ENCODE data around the gene ELFN1.
"Not testable (repeated sequence)": the region's sequence is repeated elsewhere in the genome, so short reads cannot be mapped to it uniquely, and the experiment has no call there.

Gene ELFN1

DNA sequence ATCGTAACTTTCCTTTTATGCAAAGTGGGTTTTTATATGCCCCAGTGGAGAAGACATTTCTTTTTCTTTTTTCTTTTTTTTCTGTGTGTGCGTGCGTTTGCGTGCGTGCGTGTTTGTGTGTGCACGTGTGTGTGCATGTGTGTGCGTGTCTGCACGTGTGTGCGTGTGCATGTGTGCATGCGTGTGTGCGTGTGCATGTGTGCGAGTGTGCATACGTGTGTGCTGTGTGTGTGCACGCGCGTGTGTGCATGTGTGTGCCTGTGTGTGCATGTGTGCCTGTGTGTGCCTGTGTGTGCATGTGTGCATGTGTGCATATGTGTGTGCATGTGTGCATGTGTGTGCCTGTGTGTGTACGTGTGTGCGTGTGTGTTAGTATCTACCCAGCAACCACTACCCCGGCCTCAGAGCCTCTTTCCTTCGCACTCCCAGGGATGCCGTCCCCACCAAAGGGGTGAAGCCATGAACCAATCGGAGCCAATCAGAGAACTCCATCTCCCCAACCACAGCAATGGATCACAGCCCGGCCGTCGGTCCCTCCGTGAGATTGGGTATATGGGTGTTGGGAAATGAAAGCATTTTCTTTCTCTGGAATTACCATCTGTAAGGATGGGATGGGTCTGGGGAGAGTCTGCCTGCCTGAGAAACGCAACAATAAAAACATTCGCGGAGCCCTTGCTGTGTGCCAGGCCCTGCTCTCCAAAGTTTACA lies 92.3 kb downstream of the ELFN1 start:
- no peak for DNase-seq

- DNase-seq, result no peak
Observed at GRCh38 chr7:1763033-1763432, 93.0 kb downstream of the ELFN1 start.

GRCh38 chr7:1763911-1764310 lies 93.8 kb downstream of the ELFN1 start:
- not testable (repeated sequence) for DNase-seq

- no peak for DNase-seq
Observed at GRCh38 chr7:1765336-1765735, 95.3 kb downstream of the ELFN1 start.

GRCh38 chr7:1767524-1767923 lies 97.4 kb downstream of the ELFN1 start:
- no peak for DNase-seq

GRCh38 chr7:1768832-1769231 lies 98.8 kb downstream of the ELFN1 start:
- DNase-seq, result no peak

DNA sequence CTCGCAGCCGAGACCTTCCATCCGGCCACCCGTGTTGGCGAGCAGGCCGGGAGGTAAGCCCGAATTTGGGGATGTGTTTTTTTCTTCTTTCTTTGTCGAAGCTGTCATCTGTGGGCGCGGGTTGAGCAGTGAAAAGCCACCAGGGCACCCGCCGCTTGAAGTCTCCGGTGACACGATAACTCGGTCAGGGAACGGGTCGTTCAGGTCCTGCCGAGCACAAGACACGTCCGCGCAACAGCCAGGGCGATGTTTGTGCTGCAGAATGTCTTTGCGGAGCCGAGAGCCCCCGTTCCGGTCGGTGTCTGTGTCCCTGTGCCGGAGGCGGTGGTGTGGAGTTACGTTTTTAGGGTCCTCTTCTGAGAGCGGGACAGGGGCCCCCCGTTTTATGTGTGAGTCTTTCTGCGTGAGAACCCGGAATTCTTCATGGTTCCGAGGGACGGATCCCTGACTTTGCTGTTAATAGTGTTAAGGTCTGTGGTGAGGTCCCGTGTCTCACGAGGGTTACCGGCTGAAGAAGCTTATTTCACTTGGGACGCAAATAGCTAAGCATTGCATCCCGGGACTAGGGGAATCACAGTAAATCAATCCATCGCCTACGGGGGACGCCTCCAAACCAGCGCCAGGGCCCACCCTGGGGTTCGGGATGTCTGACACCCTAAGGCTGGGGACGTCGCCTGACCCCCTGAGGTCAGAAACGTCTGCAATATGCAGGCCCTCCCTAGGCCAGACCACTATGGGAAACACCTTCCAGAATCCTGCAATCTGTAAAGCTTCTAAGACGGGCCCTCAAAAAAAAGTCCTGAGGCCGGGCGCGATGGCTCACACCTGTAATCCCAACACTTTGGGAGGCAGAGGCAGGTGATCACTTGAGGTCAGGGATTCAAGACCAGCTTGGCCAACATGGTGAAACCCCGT lies 99.5 kb downstream of the ELFN1 start:
- DNase-seq, result no peak

- DNase-seq, result no peak
Observed at GRCh38 chr7:1770331-1770730, 100.3 kb downstream of the ELFN1 start.

DNA sequence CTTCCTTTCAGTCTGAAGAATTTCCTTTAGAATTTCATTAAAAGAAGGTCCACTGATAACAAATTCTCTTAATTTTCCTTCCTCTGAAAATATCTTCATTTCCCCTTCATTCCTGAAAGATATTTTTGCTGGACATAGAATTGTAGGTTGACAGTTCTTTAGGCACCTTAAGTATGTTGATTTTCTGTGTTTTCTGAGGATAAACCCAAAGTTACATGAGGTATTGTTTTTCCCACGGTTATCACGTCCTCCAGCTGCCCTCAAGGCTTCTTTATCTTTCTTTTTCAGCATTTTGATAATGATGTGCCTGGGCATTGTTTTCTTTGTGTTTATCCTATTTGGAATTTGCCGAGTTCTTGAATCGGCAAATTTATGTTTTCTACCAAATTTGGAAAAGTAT lies 105.3 kb downstream of the ELFN1 start:
- no peak for DNase-seq

DNA sequence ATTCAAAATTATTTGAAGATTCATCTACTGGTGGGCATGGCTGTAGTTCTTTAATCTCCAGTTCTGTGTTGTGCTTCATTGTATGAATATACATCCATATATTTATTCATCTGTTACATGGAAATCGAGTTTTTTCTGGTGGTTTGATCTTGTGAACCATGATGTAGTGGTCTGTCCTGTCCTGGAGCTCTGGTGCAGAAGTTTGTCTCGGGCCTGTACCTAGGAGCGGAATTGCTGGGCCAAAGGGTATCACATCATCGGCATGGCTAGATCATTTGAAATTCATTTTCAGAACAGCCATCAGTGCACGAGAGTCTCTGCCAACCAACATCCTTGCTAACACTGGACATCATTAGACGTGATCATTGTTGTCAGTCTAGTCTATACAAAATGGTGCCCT lies 107.0 kb downstream of the ELFN1 start:
- no peak for DNase-seq

DNA sequence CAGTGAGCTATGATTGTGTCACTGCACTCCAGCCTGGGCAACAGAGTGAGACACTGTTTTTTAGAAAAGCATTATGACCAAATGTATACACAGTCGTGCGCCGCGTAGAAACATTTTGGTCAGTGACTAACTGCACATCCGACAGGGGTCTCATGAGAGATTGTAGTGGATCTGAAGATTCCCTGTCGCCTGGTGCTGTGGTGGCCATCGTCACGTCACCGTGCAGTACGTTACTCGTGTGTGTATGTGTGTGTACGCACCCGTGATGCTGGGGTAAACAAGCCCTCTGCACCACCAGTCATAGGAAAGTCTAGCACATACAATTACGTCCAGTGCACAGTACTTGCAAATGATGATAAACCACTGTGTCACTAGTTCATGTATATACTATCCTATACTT lies 109.4 kb downstream of the ELFN1 start:
- DNase-seq, result no peak

- DNase-seq, result no peak
Observed at GRCh38 chr7:1781369-1781768, 111.3 kb downstream of the ELFN1 start.

GRCh38 chr7:1785839-1786238 lies 115.8 kb downstream of the ELFN1 start:
- DNase-seq, result no peak

DNA sequence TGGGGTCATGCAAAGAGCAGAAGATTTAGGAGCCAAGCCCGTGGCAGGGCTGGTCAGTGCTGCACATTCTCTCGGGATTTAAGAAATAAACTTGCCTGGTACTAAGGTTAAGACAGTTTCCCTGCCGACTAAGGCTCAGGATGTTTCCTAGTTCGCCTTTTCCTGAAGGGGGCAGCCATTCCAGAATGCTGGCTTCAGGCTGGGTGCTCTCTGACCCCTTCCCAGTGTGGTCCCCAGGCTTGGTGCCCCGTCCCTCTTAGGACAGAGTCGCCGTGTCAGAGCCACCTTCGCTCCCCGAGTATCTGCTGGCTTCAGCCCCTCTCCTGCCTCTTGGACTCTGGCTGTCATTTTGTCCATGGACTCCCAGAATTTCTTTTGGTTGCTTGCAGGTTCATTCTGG lies 117.2 kb downstream of the ELFN1 start:
- DNase-seq, result no peak

GRCh38 chr7:1787681-1788235 lies 117.7 kb downstream of the ELFN1 start:
- DNase-seq, result no peak

- no peak for DNase-seq
Observed at GRCh38 chr7:1794888-1795542, 124.9 kb downstream of the ELFN1 start.
